ENCODE results near the gene TBC1D25.
A peak's percentile ranks its signal among the peaks of the same experiment; 100 is the strongest.

TBC1D25 gene

DNA sequence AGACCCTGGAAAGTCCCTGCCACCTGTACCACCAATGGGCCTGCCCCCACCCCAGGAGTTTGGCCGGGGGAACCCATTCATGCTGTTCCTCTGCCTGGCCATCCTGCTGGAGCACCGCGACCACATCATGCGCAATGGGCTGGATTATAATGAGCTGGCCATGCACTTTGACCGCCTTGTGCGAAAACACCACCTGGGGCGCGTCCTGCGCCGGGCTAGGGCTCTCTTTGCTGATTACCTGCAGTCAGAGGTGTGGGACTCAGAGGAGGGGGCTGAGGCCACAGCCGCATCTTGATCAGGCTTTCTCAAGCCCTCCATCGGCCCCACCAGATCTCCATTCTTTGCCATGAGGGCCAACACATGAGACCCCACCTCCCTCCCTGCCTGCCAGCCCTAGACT, 21.2 kb downstream of the TBC1D25 start:
- DNase-seq (ENCODE audit: low spot score) = no peak

DNA sequence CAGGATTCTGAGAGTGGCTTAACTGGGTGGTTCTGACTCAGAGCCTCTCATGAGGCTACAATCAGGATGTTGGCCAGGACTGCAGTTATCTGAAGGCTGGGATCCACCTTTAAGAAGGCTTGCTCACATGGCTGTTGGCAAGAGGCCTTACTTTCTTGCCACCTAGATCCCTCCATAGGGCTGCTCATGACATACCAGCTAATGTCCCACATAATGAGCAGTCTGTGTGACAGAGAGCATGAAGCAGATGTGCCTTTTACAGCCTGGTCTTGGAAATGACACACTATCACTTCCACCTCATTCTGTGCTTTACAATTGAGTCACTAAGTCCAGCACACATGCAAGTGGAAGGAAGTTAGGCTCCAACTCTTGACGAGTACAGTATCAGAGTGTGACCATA, 30.4 kb downstream of the TBC1D25 start:
- no peak for DNase-seq (ENCODE audit: low spot score)

DNA sequence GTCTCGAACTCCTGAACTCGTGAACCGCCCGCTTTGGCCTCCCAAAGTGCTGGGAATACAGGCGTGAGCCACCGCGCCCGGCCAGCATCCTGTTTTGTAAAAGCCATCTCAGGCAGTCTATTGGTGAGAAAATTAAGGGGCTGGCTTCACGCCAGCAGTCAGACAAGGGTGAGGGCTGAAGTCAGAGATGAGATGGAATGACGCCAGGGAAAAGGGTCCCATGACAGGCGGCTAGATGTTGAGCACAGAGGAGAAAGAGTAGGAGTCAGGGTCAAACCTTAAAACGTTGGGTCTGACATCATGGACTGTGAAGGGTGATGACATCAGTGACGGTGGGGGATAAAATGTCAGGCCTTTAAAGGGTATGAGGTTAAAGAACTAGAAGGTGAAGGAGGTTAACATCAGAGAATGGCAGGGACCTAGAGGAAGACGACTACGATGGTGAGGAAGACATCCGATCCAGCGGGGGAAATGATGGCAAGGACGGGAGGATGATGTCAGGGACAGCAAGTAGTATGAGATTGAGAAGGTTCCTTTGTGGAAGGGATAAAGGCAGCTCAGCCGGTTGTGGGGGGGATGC, 34.3 kb downstream of the TBC1D25 start:
- DNase-seq (ENCODE audit: low spot score) = no peak

DNA sequence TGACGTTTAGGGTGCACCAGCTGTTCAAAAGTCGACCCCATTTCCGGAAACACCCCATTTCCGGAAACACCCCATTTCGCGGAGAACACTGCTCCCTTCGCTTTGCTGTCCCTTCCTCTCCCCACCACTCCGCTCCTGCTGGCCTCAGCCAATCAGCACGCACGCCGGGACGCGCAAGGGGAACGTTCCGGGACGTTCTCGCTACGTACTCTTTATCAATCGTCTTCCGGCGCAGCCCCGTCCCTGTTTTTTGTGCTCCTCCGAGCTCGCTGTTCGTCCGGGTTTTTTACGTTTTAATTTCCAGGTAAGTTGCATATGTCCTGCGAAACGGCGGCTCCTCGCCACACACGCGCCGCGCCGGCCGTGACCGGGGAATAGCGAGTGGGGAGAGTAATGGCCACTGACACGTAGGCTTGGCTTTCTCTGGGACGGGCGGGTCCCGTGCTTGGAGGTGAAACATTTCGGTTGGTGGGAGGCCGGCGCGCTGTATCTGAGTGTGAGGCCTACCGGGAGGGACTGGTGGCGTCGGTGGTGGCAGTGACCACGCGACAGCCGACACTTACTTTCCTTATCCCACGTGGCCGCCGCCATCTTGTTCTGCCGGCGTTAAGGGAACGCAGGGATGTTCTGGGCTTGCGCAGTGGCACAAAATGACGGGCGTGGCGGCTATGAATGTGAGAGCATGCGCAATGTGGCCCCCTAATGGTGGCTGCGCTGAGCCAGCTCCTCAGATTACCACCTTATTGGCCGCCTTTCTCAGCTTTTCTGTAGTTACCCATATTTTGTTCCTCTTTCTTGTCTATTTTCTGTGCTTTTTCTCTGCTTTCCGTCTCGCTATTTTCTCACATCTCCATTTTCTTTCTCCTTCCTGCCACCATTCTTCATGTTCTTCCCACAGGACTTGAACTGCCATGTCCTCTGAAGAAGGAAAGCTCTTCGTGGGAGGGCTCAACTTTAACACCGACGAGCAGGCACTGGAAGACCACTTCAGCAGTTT, 35.1 kb downstream of the TBC1D25 start, which contains the start of gene RBM3:
TSS of gene RBM3 (plus strand) at position 215 of the 997 bp plus-strand sequence. CDS start at position 912, 697 bp downstream.
- peak; percentile 84 for DNase-seq (ENCODE audit: low spot score)

DNA sequence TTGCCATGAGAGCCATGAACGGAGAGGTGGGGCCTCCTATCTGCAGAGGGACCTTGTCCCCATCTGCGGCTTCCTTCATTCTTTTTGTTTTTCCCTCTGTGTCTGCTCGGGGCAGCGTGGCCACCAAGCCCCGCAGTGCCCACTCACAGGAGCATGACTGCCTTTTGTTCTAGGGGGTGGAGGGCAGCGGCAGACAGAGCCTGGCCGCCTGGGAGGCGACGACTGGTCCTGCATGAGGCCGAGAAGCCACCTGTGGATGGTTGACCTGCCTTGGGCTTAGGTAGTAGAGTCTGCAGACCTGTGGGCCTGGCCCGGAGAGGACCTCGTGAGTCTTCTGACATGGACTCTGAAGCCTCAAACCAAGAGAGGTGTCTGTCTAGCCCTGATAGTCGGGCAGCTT, 36.1 kb downstream of the TBC1D25 start:
- no peak for DNase-seq (ENCODE audit: low spot score)

DNA sequence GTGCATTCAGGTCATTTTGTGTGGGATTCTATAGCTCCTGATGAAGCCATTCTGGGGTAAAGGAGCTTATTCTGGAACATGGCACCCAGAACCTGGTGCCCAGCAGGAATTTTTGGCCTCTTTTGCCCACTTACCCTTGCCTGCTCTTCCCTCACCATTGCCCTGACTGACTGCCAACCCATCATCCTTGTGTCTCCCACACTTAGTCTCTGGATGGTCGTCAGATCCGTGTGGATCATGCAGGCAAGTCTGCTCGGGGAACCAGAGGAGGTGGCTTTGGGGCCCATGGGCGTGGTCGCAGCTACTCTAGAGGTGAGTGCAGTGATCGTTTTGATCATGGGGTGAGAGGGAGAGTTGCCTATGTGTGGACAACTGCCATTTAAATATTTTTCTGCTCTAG, 36.6 kb downstream of the TBC1D25 start:
- no peak for DNase-seq (ENCODE audit: low spot score)

DNA sequence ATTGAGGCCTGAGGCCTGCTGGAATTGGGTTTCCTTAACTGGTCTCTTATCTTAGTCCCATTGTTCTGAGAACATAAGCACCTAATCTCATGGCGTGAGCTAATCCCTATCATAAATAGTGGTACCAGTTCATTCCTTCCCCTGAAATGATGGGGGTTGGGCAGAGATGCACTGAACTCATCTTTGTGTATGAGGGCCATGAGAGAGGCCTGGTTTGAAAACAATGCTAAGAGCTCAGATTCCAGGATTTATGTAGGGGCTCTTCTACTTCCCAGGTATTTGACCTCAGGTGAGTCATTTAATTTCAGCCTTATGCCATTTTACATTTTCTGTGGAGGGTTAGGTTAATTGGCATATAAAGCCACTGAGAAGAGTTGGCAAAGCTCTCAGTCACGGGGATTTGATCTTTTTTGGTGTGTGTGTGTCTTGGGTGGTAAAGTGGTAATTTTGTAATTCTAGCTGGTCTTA, 39.2 kb downstream of the TBC1D25 start:
- no peak for DNase-seq (ENCODE audit: low spot score)

DNA sequence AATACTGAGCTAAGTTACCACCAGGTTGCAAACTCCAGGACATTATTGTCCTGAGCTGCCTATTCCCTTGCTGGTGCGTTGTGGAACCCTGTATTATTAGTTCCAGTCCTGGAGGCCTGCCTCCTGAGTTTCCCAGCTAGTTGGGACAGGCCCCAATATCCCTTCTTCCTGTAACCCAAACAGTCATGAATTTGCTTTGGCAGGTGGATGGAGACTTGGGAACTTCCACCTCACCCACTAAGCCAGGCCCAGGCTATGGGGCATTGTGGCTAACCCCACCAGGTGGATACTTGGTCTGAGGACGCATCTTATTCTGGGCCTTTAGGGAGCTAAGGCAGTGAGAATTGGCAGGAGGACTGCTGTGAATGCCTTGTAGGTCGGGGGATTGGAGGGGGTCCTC, 39.7 kb downstream of the TBC1D25 start:
- DNase-seq (ENCODE audit: low spot score) = no peak

DNA sequence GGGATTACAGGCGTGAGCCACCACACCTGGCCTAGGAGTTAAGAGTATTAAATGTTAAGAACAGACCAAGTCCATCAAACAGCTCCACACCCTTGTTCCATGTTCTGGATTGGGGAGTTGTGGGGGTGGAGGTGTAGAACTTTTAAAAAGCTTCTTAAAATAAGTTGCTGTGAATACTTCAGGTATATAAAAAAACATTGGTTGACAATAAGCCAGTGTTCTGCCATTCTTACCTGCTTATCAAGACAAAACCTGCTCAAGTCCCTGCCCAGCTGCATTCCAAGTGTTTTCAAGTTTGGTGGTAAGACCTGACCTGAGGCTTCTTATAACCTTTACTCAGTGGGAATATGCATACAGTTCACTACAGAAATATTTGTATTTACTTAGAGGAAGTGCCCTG, 41.1 kb downstream of the TBC1D25 start:
- no peak for DNase-seq (ENCODE audit: low spot score)

DNA sequence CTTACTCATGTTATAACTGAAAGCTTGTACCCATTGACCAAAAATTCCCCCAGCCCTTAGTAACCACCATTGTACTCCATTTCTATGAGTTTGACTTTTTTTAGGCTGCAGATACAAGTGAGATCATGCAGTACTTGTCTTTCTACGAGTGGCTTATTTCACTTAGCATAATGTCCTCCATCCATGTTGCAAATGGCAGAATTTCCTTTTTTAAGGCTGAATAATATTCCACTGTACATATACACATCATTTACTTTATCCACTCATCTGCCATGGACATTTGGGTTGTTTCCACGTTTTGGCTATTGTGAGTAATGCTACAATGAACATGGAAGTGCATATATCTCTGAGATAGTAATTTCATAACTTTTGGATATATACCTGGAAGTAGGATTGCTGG, 45.2 kb downstream of the TBC1D25 start:
- no peak for DNase-seq (ENCODE audit: low spot score)

DNA sequence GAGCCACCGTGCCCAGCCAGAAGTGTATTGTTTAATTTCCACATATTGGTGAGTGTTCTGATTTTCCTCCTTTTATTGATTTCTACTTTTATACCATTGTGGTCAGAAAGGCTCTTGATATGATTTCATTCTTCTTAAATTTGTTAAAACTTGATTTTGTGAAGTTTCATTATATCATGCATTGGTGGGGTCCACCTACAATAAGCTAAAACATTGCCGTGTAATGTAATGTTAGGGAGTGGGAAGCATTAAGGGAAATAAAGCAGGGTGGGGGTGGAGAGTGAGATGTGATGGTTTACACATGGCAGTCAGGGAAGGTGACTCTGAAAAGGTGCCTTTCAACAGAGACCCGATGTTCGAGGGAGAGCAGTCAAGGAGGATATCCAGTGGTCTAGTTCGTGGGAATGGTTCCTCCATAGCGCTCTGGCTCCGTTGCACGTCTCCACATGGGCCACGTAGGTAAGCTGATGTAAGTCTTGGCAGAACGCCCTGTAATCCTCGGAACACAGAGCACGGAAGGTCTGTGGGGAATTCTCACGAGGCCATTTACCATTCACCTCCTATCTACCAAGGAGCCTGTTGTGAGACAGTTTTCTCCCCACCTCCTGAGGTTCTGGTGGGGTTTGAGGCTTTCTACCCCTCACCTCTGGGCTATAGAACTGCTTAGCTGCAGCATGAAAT, 50.1 kb downstream of the TBC1D25 start:
- no peak for DNase-seq (ENCODE audit: low spot score)

DNA sequence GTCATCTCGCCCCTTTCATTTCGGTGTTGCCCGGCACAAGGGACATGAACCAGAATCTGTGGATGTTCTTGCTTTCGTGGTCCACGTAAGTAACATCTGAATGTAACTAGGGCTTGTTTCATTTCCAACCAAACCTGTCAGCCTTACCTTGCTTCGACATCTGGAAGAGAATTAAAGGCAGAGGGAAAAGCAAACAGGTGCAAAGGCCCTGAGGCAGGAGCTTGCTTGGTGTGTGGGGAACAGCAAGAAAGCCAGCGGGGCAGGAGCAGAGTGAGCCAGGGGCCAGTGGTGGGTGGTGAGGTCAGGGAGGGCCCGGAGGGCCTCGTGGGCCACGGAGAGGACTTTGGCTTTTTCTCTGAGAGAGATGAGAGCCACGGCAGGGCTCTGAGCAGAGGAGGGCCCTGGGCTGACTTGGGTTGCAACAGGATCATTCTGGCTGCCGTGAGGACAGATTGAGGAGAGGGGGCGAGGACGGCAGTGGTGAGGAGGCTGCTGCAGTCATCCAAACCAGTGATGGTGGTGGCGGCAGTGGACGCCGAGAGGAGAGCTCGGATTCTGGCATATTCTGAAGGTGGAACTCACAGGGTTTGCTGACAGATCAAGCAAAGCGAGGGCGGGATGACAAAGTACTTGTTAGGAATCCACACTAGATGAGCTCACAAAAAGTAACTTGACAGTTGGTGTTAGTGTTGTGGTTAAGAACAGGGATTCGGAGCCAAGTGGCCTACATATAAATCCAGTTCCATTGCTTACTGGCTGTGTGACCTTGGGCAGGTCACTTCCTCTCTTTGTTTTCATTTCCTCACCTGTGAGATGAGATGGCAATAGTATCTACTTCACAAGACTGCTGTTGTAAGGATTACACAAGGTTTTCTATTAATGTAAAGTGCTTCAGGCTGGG, 50.9 kb downstream of the TBC1D25 start:
- no peak for DNase-seq (ENCODE audit: low spot score)

DNA sequence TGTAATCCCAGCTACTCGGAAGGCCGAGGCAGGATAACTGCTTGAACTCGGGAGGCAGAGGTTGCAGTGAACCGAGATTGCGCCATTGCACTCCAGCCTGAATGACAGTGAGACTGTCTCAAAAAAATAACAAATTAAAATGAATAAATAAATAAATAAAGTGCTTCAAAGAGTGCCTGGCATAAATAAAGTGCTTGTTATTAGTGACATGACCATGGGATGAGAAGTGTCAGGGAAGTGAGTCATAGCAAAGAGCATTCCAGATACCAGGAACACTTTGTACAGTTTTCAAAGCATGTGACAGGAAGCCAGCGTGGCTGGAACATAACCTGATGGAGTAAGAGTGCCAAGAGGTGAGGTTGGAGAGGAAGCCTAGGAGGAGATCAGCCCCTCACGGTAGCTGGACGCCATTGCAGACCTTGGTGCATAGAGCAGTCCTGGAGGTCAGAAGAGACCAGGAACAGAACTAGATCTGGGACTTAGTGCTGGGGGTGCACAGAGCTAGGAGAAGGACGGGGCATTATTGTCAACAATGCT, 51.8 kb downstream of the TBC1D25 start:
- DNase-seq (ENCODE audit: low spot score) = no peak

DNA sequence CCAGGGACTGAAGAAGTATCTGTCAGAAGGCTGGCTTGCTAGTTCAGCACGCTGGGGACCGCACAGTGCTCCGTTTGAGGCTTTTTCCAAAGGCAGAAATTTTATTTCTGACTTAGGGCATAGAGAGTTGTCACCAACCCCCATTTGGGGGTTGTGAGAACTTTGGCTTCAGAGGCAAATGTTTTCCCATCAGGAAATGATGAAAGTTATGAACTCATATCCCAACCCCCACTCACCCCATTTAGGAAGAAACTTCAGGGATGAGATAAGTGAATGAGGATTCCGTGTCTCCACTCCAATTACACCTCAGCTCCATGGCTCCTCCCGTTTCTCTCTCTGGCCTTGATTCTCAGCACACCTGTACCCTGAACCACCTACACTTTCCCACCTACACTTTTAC, 53.5 kb downstream of the TBC1D25 start:
- no peak for DNase-seq (ENCODE audit: low spot score)

DNA sequence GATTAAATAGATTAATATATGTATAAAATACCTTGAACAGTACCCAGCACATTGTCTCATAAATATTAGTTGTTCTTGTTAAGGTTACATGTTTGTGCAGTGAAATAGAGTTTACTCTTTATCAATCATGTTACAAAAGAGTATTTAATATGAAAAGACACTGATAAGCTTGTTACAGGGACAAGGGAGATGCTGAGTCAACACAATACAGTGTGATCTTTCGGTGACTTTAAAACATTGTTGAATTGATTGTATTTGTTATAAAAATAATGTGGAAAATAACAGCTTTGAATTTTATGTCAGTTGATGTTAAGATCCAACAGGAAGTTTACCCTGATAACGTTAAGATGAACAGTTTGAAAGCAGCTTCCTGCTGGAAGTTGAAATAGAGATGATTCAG, 56.4 kb downstream of the TBC1D25 start:
- no peak for DNase-seq (ENCODE audit: low spot score)

DNA sequence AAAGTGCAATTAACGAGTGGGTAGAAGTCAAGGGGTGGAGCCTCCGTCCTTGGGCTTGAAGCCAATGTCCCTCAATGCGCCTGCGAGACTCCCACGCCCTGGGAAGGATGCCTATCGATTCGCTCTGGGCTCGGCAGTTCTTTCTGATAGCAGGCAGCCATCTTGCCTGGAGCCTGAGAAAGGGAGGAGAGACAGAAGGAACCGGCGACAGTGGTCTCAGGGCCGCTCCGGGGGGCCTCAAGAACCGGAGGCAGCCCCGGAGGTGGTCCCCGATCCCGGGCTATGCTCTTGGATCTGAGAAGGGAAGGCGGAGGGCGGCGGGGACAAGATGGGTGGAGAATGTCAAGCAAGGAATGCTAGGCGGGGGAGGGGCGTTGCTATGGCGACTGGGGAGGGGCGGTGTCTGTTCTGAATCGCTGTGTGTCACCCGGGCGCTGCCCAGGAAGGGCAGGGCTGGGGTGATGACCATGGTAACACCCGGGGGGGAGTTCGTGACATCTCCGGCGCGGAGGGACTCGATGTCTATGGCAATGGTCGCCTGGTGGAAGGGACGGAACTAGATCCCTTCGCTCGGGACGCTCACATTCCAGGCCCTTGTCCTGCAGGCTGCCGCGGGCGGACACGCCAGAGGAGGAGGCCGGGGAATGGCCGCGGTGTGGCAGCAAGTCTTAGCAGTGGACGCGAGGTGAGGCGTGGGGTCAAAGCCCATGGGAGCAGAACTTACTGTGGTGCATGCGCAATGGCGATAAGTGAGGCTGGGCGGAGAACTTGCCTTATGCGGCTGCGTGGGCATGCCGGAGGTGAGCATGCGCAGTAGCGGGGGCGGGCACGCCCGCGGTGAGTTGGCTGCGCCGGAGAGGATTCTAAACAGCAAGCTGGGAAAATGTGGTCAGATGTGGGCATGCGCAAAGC, 58.1 kb downstream of the TBC1D25 start, which contains the start of gene WDR13:
TSS of gene WDR13 (plus strand) at position 140 of the 912 bp plus-strand sequence. CDS start at position 645, 505 bp downstream.
- DNase-seq (ENCODE audit: low spot score) = peak; percentile 89

DNA sequence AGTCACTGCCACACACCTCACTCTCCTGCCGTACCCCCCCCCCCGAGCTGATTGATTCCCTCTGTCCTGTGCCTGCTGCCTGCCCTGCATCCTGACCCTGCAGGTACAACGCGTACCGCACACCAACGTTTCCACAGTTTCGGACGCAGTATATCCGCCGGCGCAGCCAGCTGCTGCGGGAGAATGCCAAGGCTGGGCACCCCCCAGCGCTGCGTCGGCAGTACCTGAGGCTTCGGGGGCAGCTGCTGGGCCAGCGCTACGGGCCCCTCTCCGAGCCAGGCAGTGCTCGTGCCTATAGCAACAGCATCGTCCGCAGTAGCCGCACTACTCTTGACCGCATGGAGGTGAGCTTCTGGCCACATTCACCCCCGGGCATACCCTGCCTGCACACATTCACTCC, 59.1 kb downstream of the TBC1D25 start:
- no peak for DNase-seq (ENCODE audit: low spot score)

DNA sequence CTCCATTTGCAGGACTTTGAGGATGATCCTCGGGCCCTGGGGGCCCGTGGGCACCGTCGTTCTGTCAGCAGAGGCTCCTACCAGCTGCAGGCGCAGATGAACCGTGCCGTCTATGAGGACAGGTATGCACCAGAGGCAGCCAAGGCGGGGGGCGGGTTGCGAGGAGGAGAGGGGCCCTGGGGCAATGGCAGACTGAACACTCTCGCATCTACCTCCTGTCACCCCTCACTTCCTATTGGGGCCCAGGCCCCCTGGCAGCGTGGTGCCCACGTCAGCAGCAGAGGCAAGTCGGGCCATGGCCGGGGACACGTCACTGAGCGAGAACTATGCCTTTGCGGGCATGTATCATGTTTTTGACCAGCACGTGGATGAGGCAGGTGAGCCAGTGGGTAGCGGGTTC, 59.8 kb downstream of the TBC1D25 start:
- DNase-seq (ENCODE audit: low spot score) = no peak

DNA sequence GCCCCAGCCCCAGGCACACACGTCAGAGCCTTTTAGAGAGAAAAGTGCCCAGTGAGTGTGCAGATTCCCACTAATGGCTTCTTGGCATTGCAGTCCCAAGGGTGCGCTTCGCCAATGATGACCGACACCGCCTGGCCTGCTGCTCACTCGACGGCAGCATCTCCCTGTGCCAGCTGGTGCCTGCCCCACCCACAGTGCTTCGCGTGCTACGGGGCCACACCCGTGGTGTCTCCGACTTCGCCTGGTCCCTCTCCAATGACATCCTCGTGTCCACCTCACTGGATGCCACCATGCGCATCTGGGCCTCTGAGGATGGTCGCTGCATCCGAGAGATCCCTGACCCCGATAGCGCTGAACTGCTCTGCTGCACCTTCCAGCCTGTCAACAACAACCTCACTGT, 60.7 kb downstream of the TBC1D25 start:
- no peak for DNase-seq (ENCODE audit: low spot score)

DNA sequence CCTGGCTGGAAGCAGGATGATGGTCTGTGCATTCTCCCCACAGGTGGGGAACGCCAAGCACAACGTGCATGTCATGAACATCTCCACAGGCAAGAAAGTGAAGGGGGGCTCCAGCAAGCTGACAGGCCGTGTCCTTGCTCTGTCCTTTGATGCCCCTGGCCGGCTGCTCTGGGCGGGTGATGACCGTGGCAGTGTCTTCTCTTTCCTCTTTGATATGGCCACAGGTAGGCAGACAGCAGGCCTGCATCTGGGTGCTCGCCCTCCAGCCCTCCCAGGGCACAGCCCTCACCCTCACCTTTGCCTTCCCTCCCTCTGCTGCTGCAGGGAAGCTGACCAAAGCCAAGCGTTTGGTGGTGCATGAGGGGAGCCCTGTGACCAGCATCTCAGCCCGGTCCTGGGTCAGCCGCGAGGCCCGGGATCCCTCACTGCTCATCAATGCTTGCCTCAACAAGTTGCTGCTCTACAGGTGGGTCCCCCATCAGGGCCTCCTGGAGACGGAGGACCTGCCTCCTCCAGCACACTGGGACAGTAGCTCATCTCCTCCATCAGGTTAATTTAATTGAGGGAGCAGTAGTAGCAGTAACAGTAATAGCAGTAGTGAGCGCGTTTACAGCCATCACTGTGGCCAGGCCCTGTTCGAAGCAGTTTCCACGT, 62.4 kb downstream of the TBC1D25 start:
- DNase-seq (ENCODE audit: low spot score) = no peak
